A172 (cell line): ENCODE measurements around the gene PRAMEF5. TPM values are rescaled to one million over a fixed set of nuclear protein-coding genes. Genes with fewer than 3 reads are reported as not detected.
"Not testable (repeated sequence)": the region's sequence is repeated elsewhere in the genome, so short reads cannot be mapped to it uniquely, and the experiment has no call there.

Experiments
- DNase-seq: peaks from one replicate; pipeline ENCODE4 v3.0.0-alpha.2; 2015; ENCODE audit warnings: low spot score
- total RNA-seq: library from RNA; depleted of rRNA; stranded (reverse); fragments of >200 nt; shearing (Covaris generic); gene quantifications from 2 replicates; pipeline ENCODE4 v1.2.3, GENCODE V29; 2014; rRNA removed

PRAMEF5 gene
- not detected in 2 replicates for total RNA-seq

DNA sequence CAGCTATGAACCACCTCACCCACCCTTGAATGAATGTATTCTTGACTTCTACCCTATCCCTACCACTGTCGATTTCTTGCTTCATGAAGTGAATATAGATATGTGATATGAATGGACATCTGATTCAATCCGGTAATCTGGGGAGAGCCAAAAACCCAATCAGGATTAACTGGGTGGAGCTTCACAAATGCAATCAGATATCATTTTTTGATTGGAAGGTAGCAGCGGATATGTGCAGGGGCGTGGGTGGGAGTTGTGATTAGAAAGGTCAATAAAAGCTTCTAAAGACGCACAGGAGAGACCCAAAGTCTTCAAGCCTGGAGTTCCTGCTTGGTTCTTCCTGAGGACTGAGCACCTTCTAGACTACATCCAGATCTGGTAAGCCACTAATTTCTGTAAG is at the start of gene PRAMEF5:
Gene PRAMEF5, plus strand, starts transcription at position 301 of the 400 bp plus-strand sequence. CDS start 5,071 bp downstream, outside the sequence.
- not testable (repeated sequence) for DNase-seq

DNA sequence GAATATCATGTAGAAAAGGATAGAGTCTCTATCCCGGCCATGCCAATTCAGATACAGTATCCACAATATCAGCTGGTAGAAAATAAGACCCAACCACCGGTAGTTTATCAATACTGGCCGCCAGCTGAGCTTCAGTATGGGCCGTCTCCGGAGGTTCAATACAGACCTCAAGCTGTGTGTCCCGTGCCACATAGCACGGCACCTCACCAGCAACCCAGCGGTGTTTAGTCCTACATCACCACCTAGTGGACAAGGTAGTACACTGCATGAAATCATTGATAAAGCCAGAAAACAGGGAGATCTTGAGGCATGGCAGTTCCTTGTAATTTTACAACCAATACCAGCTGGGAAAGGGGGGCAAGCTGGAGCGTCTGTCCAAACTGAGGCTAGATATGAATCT is 45.3 kb upstream of the PRAMEF5 start:
- DNase-seq: not testable (repeated sequence)

DNA sequence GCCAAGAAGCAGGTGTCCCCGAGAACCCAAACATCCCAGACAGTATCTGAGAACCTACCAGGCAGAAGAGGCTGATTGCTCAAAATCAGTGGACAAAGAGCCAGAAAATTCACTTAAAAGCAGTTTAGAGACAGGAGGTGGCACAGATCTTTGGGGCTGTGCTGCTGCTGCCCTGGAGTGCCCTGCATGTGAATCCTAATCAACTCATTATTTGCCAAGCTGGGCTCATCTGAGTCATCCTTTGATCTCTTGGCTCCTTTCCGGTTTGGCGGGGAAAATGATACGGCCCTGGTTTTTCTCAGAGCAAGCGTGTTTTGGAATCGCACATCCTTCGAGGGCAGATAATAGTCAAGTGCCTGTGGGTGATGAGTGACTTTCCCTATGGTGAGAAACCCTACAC is 37.4 kb upstream of the PRAMEF5 start:
- not testable (repeated sequence) for DNase-seq

DNA sequence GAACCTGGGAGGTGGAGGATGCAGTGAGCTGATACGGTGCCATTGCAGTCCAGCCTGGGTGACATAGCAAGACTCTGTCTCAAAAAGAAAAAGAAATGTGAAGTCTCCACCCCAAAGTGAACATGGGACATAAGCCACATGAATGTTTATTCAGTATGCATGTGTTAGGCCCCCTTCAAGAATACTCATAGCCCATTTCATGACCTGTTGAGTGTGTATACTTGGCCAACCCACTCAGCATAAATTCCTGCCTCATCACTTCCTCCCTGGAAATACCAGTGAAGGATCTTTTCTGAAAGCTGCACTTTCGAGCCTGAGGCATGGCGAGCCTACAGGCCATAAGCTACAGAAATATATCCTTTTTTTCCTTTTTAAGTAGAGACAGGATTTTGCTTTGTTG is 34.8 kb upstream of the PRAMEF5 start:
- DNase-seq: not testable (repeated sequence)

DNA sequence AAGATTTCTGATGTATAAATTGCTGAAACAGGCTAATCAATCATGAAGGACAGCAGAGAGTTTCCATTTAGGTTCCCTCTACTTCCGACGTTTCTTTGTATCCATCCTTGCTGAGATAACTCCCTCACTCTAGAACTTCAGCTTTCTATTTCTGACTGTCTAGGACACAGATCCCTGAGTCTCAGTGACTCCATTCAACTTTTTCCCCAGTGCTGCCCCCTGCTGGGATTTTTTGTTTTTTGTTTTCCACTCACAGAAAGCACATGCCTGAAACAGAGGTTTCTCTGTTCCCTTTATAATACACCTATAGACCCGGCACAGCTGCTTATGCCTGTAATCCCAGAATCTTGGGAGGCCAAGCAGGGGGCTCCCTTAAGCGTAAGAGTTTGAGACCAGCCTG is 31.2 kb upstream of the PRAMEF5 start:
- not testable (repeated sequence) for DNase-seq

DNA sequence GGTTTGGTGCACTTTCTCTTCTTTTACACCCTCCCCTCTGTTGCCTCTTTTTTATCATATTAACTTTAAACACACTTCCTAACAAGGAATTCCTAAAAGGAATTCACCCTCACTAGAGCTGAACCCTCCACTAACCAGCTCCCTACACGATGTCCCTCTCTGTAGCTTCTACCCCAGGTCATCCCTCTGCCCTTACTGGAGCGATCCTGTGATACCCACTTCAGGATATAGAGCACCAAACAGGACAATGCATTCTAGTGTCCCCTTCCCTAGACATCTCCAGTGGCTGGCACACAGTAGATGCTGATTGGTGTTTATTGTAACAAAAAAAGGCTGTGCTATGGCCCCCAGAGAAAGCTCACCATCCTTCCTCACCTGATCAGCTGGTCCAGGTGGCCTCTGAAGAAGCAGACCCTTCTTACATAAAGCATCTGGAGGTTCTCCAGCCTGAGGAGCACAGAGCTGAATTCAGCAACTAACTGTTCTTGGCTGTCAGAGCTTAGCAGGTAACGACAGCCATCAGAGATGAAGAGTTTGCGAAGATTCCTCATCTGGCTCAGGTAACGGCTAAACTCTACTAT is 29.4 kb upstream of the PRAMEF5 start:
- no peak for DNase-seq

DNA sequence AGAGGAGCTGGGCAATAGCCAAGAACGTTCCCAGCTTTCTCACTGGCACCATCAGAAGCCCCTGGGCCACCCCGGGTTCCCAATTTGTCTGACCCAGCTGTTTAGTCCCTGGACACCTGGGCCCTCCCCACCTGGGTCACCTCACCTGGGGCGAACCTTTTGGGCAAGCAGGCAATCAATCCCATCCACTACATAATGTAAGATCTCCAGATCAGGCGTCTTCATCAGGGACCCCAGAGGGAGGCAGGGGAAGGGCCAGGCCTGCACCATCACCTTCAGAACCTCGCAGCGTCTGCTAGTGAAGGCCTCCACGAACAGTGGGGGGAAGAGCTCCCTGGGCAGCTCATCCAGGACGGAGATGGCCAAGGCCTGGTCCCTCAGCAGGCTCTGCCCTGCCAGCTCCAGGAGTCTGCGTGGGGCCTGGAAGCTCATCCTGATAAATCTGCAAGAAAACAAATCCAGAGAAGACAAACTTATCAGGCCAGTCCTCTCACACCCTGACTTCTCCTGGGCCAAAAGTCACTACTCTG is 28.3 kb upstream of the PRAMEF5 start, which contains the start of gene PRAMEF18:
Gene PRAMEF18, minus strand, starts transcription at position 480 of the 530 bp plus-strand sequence. Its CDS starts 48 bp downstream, at position 432.
- not testable (repeated sequence) for DNase-seq

DNA sequence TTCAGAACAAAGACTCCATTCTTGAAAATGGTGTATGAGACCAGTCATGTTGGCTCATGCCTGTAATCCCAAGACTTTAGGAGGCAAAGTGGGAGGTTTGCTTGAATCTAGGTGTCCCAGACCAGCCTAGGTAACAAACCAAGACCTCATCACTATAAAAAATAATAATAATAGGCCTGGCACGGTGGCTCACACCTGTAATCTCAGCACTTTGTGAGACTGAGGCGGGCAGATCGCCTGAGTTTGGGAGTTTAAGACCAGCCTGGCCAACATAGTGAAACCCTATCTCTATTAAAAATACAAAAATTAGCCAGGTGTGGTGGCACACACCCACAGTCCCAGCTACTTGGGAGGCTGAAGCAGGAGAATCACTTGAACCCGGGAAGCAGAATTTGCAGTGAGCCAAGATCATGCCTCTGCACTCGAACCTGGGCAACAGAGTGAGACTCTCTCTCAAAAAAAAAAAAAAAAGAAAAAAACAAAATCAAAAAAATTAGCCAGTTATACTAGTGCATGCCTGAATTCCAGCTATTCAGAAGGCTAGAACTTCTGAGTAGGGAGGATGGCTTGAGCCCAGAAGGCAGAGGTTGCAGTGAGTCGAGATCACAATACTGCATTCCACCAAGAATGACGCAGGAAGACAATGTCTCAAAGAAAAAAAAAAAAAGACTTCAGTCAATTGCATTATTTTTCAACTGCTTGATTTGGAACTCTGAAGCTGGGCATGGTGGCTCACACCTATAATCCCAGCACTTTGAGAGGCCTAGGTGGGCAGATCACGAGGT is 26.5 kb upstream of the PRAMEF5 start:
- DNase-seq: not testable (repeated sequence)

DNA sequence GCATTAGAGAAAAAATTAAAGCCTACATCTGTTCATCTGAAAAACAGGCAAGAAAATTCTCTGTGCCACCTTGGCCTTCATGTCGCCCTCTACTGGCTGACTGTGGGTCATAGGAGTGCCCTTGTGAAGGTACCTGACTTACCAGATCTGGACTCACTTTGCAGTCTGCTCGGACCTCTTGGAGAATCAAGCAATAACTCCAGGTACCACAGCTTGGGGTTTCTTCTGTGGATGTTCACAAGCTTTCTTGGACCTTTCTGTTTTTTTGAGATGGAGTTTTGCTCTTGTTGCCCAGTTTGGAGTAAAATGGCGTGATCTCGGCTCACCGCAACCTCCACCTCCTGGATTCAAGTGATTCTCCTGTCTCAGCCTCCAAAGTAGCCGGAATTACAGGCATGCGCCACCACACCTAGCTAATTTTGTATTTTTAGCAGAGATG is 25.6 kb upstream of the PRAMEF5 start:
- no peak for DNase-seq

DNA sequence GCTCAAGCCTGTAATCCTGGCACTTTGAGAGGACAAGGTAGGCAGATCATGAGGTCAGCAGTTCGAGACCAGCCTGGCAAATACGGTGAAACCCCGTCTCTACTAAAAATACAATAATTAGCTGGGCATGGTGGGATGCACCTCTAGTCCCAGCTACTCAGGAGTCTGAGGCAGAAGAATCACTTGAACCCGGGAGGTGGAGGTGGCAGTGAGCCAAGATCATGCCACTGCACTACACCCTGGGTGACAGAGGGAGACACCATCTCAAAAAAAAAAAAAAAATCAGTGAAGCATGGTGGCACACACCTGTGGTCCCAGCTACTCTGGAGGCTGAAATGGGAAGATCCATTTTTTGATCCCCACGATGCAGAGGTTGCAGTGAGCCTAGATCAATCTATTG is 23.9 kb upstream of the PRAMEF5 start:
- DNase-seq: not testable (repeated sequence)

DNA sequence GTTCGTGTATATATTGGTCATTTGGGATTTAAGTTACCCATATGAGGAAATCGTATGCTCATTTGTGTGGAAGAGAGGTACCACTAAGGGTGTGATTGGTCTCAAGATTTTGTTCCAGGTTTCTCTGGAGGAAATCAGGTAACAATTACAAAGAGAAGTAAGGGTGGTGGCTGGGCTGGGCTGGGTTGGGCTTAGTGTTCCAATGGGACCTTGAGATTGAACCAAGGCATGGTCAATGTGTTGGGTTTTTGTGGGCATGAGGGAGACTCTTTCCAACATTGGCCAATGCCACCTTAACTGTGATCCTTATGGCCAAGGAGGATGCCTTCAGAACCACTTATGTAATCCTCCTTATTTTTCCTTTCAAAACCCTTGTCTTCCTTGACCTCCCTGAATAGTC is 23.4 kb upstream of the PRAMEF5 start:
- DNase-seq: not testable (repeated sequence)

DNA sequence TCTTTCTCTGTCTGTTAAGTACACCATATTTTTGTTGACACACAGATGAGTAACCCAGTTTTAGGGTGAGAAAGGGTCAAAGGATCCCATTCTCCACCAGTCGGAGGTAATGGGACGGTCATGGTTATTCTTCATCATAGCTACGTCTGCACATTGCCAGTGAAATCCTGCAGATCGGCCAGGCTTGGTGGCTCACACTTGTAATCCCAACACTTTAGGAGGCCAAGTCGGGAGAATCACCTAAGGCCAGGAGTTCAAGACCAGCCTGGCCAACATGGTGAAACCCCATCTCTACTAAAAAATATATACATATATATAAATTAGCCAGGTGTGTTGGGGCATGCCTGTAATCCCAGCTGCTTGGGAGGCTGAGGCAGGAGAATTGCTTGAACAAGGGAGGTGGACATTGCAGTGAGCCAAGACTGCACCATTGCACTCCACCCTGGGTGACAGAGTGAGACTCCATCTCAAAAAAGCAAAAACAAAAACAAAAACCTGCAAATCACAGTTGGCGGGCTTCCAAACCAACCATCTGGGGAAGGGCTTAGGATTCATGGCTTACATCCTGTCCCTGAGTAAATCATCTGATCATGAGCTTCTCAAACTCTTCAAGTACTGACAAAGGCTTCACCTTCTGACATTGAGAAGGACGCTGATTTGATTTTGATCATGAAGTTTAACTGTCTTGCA is 22.8 kb upstream of the PRAMEF5 start:
- DNase-seq: not testable (repeated sequence)

DNA sequence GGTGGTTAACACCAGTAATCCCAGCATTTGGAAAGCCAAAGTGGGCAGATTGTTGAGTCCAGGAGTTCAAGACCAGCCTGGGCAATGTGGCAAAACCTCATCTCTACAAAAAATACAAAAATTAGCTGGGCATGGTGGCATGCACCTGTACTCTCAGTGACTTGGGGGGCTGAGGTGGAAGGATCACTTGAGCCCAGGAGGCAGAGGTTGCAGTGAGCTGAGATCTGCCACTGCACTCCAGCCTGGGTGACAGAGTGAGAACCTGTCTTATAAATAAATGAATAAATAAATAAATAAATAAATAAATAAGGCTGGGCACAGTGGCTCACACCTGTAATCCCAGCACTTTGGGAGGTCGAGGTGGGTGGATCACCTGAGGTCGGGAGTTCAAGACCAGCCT is 21.9 kb upstream of the PRAMEF5 start:
- DNase-seq: not testable (repeated sequence)

DNA sequence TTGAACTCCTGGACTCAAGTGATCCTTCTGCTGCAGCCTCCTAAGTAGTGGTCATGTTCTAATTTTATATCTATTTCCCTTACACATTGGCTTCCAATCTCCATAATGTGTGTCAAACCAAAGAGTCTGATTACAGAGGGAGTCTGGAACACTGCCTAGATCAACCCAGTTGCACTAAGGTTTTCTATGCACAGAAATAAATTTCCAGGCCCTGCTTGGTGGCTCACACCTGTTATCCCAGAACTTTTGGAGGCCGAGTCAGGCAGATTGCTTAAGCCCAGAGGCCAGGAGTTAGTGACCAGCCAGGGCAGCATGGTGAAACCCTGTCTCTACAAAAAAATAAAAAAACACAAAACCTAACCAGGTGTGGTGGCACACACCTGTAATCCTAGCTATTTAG is 19.9 kb upstream of the PRAMEF5 start:
- DNase-seq: not testable (repeated sequence)

DNA sequence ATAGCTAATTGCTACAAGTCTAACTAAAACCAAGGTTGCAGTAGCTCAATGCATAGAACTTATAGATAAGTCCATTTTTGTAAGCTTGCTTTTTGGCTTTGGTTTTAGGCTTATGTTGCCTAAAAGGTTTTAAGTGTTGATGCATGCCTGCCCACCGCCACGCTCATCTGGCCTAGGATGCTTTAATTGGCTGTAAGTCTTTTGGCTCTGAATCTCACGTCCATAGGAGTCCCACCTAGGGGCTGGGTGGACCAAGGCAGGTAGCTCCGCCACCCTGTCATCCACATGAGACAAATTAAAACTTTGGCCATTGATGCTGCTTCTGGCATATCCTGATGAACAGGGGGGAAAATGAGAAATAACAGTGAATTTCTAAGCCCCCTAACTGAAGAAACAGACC is 16.4 kb upstream of the PRAMEF5 start:
- not testable (repeated sequence) for DNase-seq

DNA sequence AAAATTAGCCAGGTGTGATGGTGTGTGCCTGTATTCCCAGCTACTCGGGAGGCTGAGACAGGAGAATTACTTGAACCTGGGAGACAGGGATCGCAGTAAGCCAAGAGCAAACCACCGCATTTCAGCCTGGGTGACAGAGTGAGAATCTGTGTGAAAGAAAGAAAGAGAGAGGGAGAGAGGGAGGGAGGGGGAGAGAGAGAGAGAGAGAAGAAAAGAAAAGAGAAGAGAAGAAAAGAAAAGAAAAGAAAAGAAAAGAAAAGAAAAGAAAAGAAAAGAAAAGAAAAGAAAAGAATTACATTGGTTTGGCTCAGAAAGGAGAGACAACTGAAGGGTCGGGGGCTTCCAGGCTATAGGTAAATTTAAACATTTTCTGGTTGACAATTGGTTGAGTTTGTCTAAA is 14.4 kb upstream of the PRAMEF5 start:
- not testable (repeated sequence) for DNase-seq

DNA sequence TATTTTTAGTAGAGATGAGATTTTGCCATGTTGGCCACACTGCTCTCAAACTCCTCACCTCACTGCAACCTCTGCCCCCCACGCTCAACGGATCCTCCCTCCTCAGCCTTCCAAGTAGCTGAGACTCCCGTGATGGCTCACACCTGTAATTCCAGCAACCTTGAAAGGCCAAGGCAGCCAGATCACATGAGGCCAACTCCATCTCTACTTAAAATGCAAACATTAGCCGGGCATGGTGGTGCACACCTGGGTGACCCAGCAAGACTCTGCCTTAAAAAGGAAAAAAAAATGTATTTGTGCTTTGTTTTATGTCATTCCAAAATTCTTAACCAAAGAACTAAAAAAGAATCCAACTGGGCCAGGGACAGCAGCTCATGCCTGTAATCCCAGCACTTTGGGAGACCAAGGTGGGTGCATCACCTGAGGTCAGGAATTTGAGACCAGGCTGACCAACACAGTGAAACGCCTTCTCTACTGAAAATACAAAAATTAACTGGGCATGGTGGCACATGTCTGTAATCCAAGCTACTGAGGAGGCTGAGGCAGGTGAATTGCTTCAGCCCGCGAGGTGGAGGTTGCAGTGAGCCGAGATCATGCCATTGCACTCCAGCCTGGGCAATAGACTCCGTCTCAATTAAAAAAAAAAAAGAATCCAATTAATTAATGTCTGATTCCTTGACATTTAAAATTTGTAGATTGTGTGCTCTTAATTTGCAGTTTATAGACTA is 10.3 kb upstream of the PRAMEF5 start:
- DNase-seq: not testable (repeated sequence)

DNA sequence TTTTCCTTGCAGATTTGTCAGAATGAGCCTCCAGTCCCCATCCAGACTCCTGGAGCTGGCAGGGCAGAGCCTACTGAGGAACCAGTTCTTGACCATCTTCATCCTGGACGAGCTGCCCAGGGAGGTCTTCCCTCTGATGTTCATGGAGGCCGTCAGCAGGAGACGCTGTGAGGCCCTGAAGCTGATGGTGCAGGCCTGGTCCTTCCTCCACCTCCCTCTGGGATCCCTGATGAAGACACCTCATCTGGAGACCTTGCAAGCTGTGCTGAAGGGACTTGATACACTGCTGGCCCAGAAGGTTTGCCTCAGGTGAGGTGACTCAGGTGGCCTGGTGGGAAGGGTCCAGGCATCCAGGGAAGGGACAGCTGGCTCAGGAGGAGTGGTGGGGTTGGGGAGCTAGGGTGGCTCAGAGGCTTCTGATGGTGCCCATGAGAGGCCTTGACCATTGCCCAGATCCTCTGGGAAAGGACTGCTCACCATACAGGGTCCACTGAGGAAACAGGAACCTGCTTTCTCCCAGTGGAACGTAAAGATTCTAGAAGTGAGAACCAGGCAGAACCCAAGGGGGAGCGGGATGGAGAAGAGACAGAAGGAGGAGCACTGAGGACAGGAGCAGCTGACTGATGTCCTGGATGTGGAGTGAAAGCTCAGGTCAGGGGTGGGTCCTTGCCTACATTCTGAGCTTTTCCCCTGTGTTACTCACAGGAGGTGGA is 8.0 kb upstream of the PRAMEF5 start:
- not testable (repeated sequence) for DNase-seq

DNA sequence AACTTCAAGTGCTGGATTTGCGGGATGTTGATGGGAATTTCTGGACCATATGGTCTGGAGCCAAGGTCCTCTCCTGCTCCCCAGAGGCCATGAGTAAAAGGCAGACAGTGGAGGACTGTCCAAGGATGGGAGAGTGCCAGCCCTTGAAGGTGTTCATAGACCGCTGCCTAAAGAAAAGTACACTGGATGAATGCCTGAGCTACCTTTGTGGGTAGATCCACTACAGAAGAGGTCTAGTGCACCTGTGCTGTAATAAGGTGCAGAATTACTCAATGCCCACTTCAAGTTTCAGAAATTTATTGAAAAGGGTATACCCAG is 7.5 kb upstream of the PRAMEF5 start:
- DNase-seq: not testable (repeated sequence)

DNA sequence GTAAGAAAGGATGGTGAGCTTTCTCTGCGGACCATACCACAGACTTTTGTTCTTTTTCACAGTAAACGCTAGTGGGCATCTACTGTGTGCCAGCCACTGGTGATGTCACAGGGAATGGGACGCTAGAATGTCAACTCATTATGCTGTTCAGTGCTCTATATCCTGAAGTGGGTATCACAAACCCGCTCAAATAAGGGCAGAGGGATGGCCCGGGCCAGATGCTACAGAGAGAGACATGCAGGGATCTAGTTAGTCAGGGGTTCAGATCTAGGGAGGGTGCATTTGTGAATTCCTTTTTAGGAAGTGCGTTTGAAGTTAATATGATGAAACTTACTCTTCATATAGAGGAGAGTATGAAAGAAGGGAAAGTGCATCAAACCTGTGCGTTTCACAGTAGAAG is 6.9 kb upstream of the PRAMEF5 start:
- not testable (repeated sequence) for DNase-seq

DNA sequence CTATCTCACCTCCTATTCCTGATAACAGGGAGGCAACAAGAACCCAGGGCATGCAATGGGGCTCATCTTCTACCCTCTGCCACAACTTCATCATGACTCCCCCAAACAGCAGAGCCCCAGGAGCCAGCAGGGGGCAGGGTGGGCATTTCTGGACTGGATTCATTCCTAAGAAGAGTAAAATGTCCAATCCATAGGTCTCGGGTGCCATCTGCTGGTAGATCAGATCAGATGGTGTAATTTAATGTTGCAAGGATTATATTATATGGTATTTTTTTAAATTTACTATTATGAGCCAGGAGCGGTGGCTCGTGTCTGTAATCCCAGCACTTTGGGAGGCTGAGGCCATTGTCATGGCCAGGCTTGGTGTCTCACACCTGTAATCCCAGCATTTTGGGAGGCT is 11.1 kb downstream of the PRAMEF5 start:
- not testable (repeated sequence) for DNase-seq
